Stimulated activated CD8-positive, alpha-beta memory T cell treated with anti-CD3 and anti-CD28 coated beads, Interleukin-12 subunit alpha, Interleukin-12 subunit beta, amount 100 ng/mL, for 1 hour (primary cell): Measurements from ENCODE around the gene SMAGP.
"Not testable (repeated sequence)": the region's sequence is repeated elsewhere in the genome, so short reads cannot be mapped to it uniquely, and the experiment has no call there.

Experiments used
- DNase-seq: peaks from one replicate; pipeline ENCODE4 v3.0.0-alpha.2; 2020; ENCODE audit warnings: low read depth

Gene SMAGP

GRCh38 chr12:51224625-51225024 lies 45.6 kb downstream of the SMAGP start:
- DNase-seq: no peak

- DNase-seq: no peak
Measured at GRCh38 chr12:51222461-51222860, 47.8 kb downstream of the SMAGP start.

GRCh38 chr12:51219857-51220256 lies 50.4 kb downstream of the SMAGP start:
- not testable (repeated sequence) for DNase-seq

- DNase-seq: no peak
Measured at GRCh38 chr12:51219322-51219721, 50.9 kb downstream of the SMAGP start.

GRCh38 chr12:51218607-51219161 lies 51.5 kb downstream of the SMAGP start:
- no peak for DNase-seq

GRCh38 chr12:51217968-51218606 lies 52.1 kb downstream of the SMAGP start, which contains the start of gene POU6F1:
Gene POU6F1, minus strand, starts transcription at chr12:51218062. Its CDS starts 11,226 bp downstream, at chr12:51206836.
- DNase-seq: peak; percentile 26

- peak; percentile 23 for DNase-seq
Measured at GRCh38 chr12:51217133-51217967, 52.9 kb downstream of the SMAGP start.

- no peak for DNase-seq
Measured at GRCh38 chr12:51216642-51217041, 53.6 kb downstream of the SMAGP start.

GRCh38 chr12:51214895-51215294 lies 55.3 kb downstream of the SMAGP start:
- no peak for DNase-seq

- DNase-seq: no peak
Measured at GRCh38 chr12:51210690-51211395, 59.4 kb downstream of the SMAGP start.

- DNase-seq: no peak
Measured at GRCh38 chr12:51209259-51209658, 61.0 kb downstream of the SMAGP start.

- DNase-seq: no peak
Measured at GRCh38 chr12:51208016-51208660, 62.1 kb downstream of the SMAGP start.

GRCh38 chr12:51205350-51205749 lies 64.9 kb downstream of the SMAGP start:
- DNase-seq: no peak

GRCh38 chr12:51202718-51203117 lies 67.5 kb downstream of the SMAGP start:
- no peak for DNase-seq

GRCh38 chr12:51200806-51201205 lies 69.4 kb downstream of the SMAGP start:
- DNase-seq: no peak

GRCh38 chr12:51200156-51200555 lies 70.1 kb downstream of the SMAGP start:
- DNase-seq: no peak

- DNase-seq: no peak
Measured at GRCh38 chr12:51199366-51199945, 70.8 kb downstream of the SMAGP start.

- no peak for DNase-seq
Measured at GRCh38 chr12:51198568-51199365, 71.4 kb downstream of the SMAGP start.

GRCh38 chr12:51197736-51198567 lies 72.3 kb downstream of the SMAGP start:
- no peak for DNase-seq

- no peak for DNase-seq
Measured at GRCh38 chr12:51196547-51196946, 73.7 kb downstream of the SMAGP start.
